Lower leg skin (tissue), 4 donors: ENCODE measurements around the gene ACY1. TPM values are rescaled to one million over a fixed set of nuclear protein-coding genes. Genes with fewer than 3 reads are reported as not detected.

Experiments used
- DNase-seq, 2 donors: peaks; one replicate each; pipeline ENCODE4 v3.0.0-alpha.2; 2019; ENCODE audit warnings: low spot score in 2 of 2
- H3K4me3 ChIP-seq: fragments of 200-600 bp; sonication (generic); 2 replicates; pipeline ENCODE4 v1.5.1; 2017; ENCODE audit warnings: mild to moderate bottlenecking, low read depth; ENCODE audit not compliant: poor library complexity, severe bottlenecking
- POLR2A ChIP-seq, 2 donors: fragments of 450-650 bp; IDR thresholded peaks; one replicate each; pipeline ENCODE4 v1.6.1; 2016 to 2017; ENCODE audit warnings: antibody characterized with exemption in 2 of 2, mild to moderate bottlenecking in 1 of 2, moderate library complexity in 1 of 2
- WGBS, 2 donors: methylation state at CpG; one replicate each; pipeline ENCODE4 v1.1.5; 2018; 5-methylcytosine and 5-hydroxymethylcytosine counted together
- intact Hi-C: fragments of 100-400 bp; cut with DNase I; formaldehyde crosslinking; loops from one replicate; pipeline ENCODE4 v1.15.0; 2023; ENCODE audit warnings: low total_unique reads
- total RNA-seq, 4 donors: library from RNA; depleted of rRNA; stranded (reverse); fragments of >200 nt; gene quantifications; one replicate each; pipeline ENCODE4 v1.1.0, GENCODE V29; 2016
- TF ChIP-seq, protein P1 (sequence below), 3 donors: fragments of 450-650 bp; IDR thresholded peaks; one replicate each; pipeline ENCODE4 v1.5.1; 2016; ENCODE audit warnings: antibody characterized with exemption in 3 of 3, mild to moderate bottlenecking in 3 of 3, moderate library complexity in 2 of 3

ACY1 gene
- total RNA-seq, 4 donors from 2014 or later: 16.2 to 44.2 (median 30.5) TPM

DNA sequence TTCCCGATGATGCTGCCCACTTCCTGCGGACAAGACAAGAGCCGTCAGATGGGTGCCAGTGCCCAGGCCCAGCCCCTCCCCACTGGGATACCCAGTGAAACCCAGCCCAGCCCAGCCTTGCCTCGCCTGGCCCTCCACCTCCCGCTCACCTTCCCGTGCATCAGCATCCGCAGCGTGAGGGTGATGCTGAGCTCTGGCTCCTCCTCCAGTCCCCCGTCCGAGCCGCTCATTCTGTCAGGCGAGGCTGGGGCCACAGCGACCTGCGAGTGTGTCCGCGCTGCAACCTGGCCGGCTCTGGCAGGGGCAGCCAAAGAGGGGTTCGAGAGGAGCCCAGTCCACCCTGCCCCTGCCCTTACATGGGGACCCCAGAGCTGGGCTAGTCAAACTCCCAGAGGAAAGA lies 22.3 kb upstream of the ACY1 start:
- no peak overlapping the region for H3K4me3 ChIP-seq
- TF ChIP-seq, protein P1, sequence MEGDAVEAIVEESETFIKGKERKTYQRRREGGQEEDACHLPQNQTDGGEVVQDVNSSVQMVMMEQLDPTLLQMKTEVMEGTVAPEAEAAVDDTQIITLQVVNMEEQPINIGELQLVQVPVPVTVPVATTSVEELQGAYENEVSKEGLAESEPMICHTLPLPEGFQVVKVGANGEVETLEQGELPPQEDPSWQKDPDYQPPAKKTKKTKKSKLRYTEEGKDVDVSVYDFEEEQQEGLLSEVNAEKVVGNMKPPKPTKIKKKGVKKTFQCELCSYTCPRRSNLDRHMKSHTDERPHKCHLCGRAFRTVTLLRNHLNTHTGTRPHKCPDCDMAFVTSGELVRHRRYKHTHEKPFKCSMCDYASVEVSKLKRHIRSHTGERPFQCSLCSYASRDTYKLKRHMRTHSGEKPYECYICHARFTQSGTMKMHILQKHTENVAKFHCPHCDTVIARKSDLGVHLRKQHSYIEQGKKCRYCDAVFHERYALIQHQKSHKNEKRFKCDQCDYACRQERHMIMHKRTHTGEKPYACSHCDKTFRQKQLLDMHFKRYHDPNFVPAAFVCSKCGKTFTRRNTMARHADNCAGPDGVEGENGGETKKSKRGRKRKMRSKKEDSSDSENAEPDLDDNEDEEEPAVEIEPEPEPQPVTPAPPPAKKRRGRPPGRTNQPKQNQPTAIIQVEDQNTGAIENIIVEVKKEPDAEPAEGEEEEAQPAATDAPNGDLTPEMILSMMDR (IDR thresholded peaks at IDR 0.05): no peak
- TF ChIP-seq POLR2A (IDR thresholded peaks at IDR 0.05): no peak
- DNase-seq: no peak
- intact Hi-C loops: no loop called here
- WGBS, 2 donors: 89 to 94% methylated on average over 11 to 18 of the region's 18 CpGs

DNA sequence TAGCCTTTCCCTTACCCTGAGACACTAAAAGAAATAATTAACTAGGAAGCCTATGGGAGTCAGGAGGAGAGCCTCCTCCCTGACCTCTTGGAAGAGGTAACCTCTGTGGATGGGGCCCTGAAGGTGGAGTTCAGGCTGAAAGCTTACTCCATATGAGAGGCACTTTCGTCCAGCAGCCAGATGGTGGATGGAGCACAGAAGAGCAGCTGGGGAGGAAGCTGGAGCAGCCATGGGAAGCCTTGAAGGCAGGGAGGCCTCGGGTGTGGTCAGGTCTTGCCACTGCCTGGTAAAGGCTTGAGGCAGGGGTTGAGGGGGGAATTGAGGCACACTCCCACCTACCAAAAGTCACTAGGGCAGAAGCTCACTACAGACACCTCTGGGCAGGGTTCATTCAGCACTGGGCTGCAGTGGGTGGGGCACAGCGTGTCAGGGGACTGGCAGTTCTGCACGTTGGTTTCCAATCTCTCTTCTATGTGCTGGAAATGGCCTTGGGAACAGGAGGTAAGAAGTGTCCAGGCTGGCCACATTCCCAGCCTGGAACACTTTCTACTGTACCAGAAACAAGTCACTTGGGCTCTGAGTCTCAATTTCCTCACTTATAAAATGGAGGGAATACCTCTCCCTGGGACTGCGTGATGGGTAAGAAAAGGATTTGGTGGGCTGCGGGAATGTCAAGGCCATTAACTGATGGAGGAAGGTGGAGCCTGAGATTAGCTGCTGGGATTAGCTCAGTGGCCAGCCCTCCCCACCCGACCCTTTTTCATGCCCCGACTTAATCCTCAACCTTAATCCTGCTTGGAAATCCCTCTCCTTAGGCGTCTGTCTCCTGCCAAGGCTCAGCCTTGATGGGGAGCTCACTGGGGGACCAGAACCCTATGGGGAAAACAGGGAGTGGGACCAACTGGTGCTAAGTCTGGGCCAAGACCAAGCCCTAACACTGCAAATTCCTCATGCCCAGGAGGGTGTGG lies 21.4 kb upstream of the ACY1 start:
- whole genome bisulfite sequencing, 2 donors: 63 to 65% methylated on average over 9 of the region's 9 CpGs
- DNase-seq: no peak
- no peak overlapping the region for H3K4me3 ChIP-seq
- no peak for TF ChIP-seq POLR2A (IDR thresholded peaks at IDR 0.05)
- TF ChIP-seq, protein P1 (IDR thresholded peaks at IDR 0.05): no peak
- intact Hi-C loops: no loop called here

DNA sequence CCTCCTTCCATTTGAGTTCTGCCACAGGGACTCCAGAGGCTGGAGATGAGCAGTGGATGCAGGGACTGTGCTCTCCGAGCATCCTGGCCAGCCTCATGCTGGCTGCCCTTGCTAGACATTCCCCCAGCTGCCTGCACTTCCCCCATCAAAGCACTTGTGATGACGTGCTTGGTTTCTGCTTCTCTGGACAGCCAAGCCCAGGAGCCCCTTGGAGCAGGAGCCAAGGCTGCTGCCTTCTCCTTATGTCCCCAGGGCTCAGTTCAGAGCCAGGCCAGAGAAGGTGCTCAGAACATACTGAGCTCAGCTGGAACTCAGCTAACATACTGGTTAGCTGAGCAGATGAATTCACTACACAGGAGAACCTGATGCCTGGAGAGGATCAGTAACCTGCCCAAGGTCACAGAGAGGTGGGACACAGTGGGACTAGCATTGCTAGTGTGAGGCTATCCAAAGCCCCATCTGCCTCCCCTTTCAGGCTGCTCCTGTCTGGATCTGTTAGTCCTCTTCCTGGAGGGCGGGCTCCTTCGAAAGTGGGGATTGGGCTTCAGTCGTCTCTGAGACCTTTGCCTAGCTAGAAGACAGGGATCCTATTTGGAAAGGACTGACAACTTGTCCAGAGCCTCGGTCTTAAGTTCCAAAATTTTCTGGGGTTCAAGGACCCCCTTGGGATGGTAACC lies 20.3 kb upstream of the ACY1 start:
- no peak for DNase-seq
- intact Hi-C loops: no loop called here
- TF ChIP-seq, protein P1 (IDR thresholded peaks at IDR 0.05): no peak
- TF ChIP-seq POLR2A (IDR thresholded peaks at IDR 0.05): no peak
- 84 to 85% methylated on average over 6 of the region's 6 CpGs for WGBS, 2 donors
- no peak overlapping the region for H3K4me3 ChIP-seq

DNA sequence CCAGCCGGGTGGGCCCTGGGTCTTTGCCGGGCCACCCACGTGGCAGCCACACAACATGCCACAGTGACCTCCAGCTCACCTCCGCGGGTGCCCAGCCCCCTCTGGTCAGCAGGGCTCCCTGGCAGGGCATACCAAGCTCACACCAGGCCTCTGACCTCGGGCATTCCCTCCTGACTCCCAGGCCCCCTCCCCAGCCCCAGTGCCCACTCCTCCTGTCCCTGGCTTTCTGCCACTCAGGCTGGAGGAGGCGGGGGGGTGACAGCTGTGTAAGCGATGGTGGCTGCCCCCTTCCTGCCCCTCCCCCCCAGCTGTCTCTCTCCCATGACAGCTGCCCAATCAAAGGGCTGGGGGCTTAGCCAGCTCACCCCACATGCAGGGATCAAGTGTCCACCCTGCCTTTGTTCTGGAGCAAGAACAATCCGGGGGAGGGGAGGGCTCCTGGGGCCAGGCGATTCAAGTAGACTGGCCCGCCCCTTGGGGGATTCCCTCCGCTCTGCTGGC lies 19.3 kb upstream of the ACY1 start:
- no peak for TF ChIP-seq POLR2A (IDR thresholded peaks at IDR 0.05)
- TF ChIP-seq, protein P1 (IDR thresholded peaks at IDR 0.05): no peak
- intact Hi-C loops: no loop called here
- H3K4me3 ChIP-seq: no peak overlapping the region
- no peak for DNase-seq
- 76 to 88% methylated on average over 4 to 11 of the region's 12 CpGs for WGBS, 2 donors

DNA sequence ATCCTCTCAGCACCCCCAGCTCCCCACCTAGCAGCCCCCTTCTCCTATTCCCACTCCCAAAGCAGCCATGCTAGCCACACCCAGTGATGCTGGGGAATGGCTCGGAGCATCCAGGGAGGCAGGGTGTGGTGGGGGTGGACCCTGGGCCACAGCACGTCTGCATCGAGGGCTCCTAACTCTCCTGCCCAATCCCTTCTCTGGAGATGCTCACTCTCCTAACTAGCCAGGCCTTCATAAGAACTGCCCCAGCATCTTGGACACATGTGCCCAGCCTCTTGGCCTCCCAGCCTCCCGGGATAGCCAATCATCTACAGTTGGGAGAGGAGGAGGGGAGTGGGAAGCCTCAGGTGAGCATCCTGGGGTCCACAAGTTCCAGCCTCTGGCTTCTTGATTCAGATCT lies 18.8 kb upstream of the ACY1 start:
- intact Hi-C loops: no loop called here
- no peak for DNase-seq
- no peak for TF ChIP-seq POLR2A (IDR thresholded peaks at IDR 0.05)
- TF ChIP-seq, protein P1 (IDR thresholded peaks at IDR 0.05): no peak
- no peak overlapping the region for H3K4me3 ChIP-seq
- 50 to 86% methylated on average over 2 to 3 of the region's 4 CpGs for WGBS, 2 donors
